ENCODE measurements around the gene PDE4D. TPM values are rescaled to one million over a fixed set of nuclear protein-coding genes. Genes with fewer than 3 reads are reported as not detected.

PDE4D gene
- total and polyA plus RNA-seq, 2 experiments from 2014 or later: 21.9 to 54.2 TPM

- DNase-seq (ENCODE audit: low read depth in 1 of 2, low spot score in 1 of 2): no peak
- TF ChIP-seq CTCF (IDR thresholded peaks at IDR 0.05; ENCODE audit: low read depth, low read length): no peak
- Histone ChIP-seq H3K9me3 (ENCODE audit: low read depth) (no peaks in the 10 kb centered on the region), H3K36me3 (no peaks in the 10 kb centered on the region), H3K4me1 (ENCODE audit: low read depth) (no peaks in the 10 kb centered on the region), H3K4me3 (no peak overlapping the region), H3K27ac (no peak overlapping the region), H3K27me3 (no peaks in the 10 kb centered on the region)
Observed at GRCh38 chr5:59446356-59446755, 447.2 kb downstream of the PDE4D start.

GRCh38 chr5:59445741-59446140, 447.8 kb downstream of the PDE4D start:
- H3K27ac ChIP-seq: no peak overlapping the region
- no peaks in the 10 kb centered on the region for H3K36me3 ChIP-seq
- no peaks in the 10 kb centered on the region for H3K27me3 ChIP-seq
- no peak for TF ChIP-seq CTCF (IDR thresholded peaks at IDR 0.05; ENCODE audit: low read depth, low read length)
- no peaks in the 10 kb centered on the region for H3K4me1 ChIP-seq (ENCODE audit: low read depth)
- H3K9me3 ChIP-seq (ENCODE audit: low read depth): no peaks in the 10 kb centered on the region
- DNase-seq (ENCODE audit: low read depth in 1 of 2, low spot score in 1 of 2): no peak
- H3K4me3 ChIP-seq: no peak overlapping the region

GRCh38 chr5:59439303-59439702, 454.2 kb downstream of the PDE4D start:
- no peak for DNase-seq (ENCODE audit: low read depth in 1 of 2, low spot score in 1 of 2)
- Histone ChIP-seq H3K36me3 (no peaks in the 10 kb centered on the region), H3K4me3 (no peak overlapping the region), H3K27ac (no peak overlapping the region), H3K27me3 (no peaks in the 10 kb centered on the region), H3K4me1 (ENCODE audit: low read depth) (no peaks in the 10 kb centered on the region), H3K9me3 (ENCODE audit: low read depth) (no peaks in the 10 kb centered on the region)
- TF ChIP-seq CTCF (IDR thresholded peaks at IDR 0.05; ENCODE audit: low read depth, low read length): no peak

GRCh38 chr5:59437176-59437575, 456.4 kb downstream of the PDE4D start:
- no peaks in the 10 kb centered on the region for H3K9me3 ChIP-seq (ENCODE audit: low read depth)
- no peak for TF ChIP-seq CTCF (IDR thresholded peaks at IDR 0.05; ENCODE audit: low read depth, low read length)
- H3K27ac ChIP-seq: no peak overlapping the region
- no peak for DNase-seq (ENCODE audit: low read depth in 1 of 2, low spot score in 1 of 2)
- no peaks in the 10 kb centered on the region for H3K36me3 ChIP-seq
- H3K4me1 ChIP-seq (ENCODE audit: low read depth): no peaks in the 10 kb centered on the region
- H3K27me3 ChIP-seq: no peaks in the 10 kb centered on the region
- no peak overlapping the region for H3K4me3 ChIP-seq

GRCh38 chr5:59436364-59437148, 457.0 kb downstream of the PDE4D start:
- TF ChIP-seq CTCF (IDR thresholded peaks at IDR 0.05; ENCODE audit: low read depth, low read length): no peak
- H3K4me3 ChIP-seq: no peak overlapping the region
- DNase-seq (ENCODE audit: low read depth in 1 of 2, low spot score in 1 of 2): no peak
- no peaks in the 10 kb centered on the region for H3K4me1 ChIP-seq (ENCODE audit: low read depth)
- no peaks in the 10 kb centered on the region for H3K36me3 ChIP-seq
- H3K27me3 ChIP-seq: no peaks in the 10 kb centered on the region
- H3K27ac ChIP-seq: no peak overlapping the region
- no peaks in the 10 kb centered on the region for H3K9me3 ChIP-seq (ENCODE audit: low read depth)

All from cardiac muscle cell (in vitro differentiated cells and primary cell).